A549 (cell line): ENCODE data around the gene SLC4A4.

Experiments used
- CTCF ChIP-seq: fragments of >200 bp; sonication (Bioruptor Twin); formaldehyde crosslinking; IDR thresholded peaks from 3 replicates; pipeline ENCODE4 v1.5.1; 2016
- EP300 ChIP-seq, 2 experiments: fragments of >200 bp; sonication (Bioruptor Twin); formaldehyde crosslinking; IDR thresholded peaks; 2 replicates in 1 of 2; 3 replicates in 1 of 2; pipeline ENCODE4 v1.6.1; 2016 to 2017
- ESRRA ChIP-seq: fragments of 150-350 bp; IDR thresholded peaks from 2 replicates; pipeline ENCODE4 v1.6.1; 2014; ENCODE audit warnings: mild to moderate bottlenecking, low read length, borderline replicate concordance
- JUN ChIP-seq, 2 experiments: fragments of >200 bp; sonication (Bioruptor Twin); formaldehyde crosslinking; IDR thresholded peaks; 2 replicates in 1 of 2; 3 replicates in 1 of 2; pipeline ENCODE4 v1.6.1; 2016 to 2017
- MAZ ChIP-seq: fragments of 150-350 bp; IDR thresholded peaks from 2 replicates; pipeline ENCODE4 v1.6.1; 2014; ENCODE audit warnings: antibody characterized with exemption, low read depth, low read length, borderline replicate concordance
- NR3C1 ChIP-seq: fragments of >200 bp; sonication (Bioruptor Twin); formaldehyde crosslinking; IDR thresholded peaks from 3 replicates; pipeline ENCODE4 v1.6.1; 2017
- POLR2A ChIP-seq: IDR thresholded peaks from 2 replicates; pipeline ENCODE4 v1.6.1; 2012; ENCODE audit warnings: mild to moderate bottlenecking, low read length
- SREBF2 ChIP-seq: fragments of 450-650 bp; IDR thresholded peaks from 2 replicates; pipeline ENCODE4 v1.6.1; 2014; ENCODE audit warnings: mild to moderate bottlenecking, moderate library complexity
- TF ChIP-seq, protein P1 (sequence below): fragments of 200-600 bp; sonication (generic); IDR thresholded peaks from 2 replicates; pipeline ENCODE4 v1.6.1; 2016; ENCODE audit warnings: antibody characterized with exemption, mild to moderate bottlenecking, moderate library complexity
- TF ChIP-seq, protein P2 (sequence below): fragments of 450-650 bp; IDR thresholded peaks from 2 replicates; pipeline ENCODE4 v1.6.1; 2014; ENCODE audit warnings: antibody characterized with exemption

GRCh38 chr4:71524756-71525155 lies 185.9 kb downstream of the SLC4A4 start:
- TF ChIP-seq ESRRA = no peak
- no peak for TF ChIP-seq POLR2A
- TF ChIP-seq CTCF = no peak
- TF ChIP-seq, protein P1, sequence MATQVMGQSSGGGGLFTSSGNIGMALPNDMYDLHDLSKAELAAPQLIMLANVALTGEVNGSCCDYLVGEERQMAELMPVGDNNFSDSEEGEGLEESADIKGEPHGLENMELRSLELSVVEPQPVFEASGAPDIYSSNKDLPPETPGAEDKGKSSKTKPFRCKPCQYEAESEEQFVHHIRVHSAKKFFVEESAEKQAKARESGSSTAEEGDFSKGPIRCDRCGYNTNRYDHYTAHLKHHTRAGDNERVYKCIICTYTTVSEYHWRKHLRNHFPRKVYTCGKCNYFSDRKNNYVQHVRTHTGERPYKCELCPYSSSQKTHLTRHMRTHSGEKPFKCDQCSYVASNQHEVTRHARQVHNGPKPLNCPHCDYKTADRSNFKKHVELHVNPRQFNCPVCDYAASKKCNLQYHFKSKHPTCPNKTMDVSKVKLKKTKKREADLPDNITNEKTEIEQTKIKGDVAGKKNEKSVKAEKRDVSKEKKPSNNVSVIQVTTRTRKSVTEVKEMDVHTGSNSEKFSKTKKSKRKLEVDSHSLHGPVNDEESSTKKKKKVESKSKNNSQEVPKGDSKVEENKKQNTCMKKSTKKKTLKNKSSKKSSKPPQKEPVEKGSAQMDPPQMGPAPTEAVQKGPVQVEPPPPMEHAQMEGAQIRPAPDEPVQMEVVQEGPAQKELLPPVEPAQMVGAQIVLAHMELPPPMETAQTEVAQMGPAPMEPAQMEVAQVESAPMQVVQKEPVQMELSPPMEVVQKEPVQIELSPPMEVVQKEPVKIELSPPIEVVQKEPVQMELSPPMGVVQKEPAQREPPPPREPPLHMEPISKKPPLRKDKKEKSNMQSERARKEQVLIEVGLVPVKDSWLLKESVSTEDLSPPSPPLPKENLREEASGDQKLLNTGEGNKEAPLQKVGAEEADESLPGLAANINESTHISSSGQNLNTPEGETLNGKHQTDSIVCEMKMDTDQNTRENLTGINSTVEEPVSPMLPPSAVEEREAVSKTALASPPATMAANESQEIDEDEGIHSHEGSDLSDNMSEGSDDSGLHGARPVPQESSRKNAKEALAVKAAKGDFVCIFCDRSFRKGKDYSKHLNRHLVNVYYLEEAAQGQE = no peak
- no peak for TF ChIP-seq JUN (IDR thresholded peaks at IDR 0.05)
- no peak for TF ChIP-seq MAZ
- no peak for TF ChIP-seq SREBF2
- no peak for TF ChIP-seq NR3C1
- TF ChIP-seq, protein P2, sequence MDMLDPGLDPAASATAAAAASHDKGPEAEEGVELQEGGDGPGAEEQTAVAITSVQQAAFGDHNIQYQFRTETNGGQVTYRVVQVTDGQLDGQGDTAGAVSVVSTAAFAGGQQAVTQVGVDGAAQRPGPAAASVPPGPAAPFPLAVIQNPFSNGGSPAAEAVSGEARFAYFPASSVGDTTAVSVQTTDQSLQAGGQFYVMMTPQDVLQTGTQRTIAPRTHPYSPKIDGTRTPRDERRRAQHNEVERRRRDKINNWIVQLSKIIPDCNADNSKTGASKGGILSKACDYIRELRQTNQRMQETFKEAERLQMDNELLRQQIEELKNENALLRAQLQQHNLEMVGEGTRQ = no peak
- TF ChIP-seq EP300 (IDR thresholded peaks at IDR 0.05) = no peak
